ENCODE results near the gene UBE3B.

The UBE3B gene

GRCh38 chr12:109460538-109460937 is 16.9 kb upstream of the UBE3B start:
- peaks cover 30% of the 10 kb centered on the region for H3K79me2 ChIP-seq (ENCODE audit: control insufficient read depth, insufficient read depth, low read length, poor library complexity)
- no CpG with 5 or more reads among the region's 13 CpGs for WGBS (ENCODE audit: extremely low coverage, insufficient coverage, insufficient read length)

GRCh38 chr12:109461049-109461845 is 16.2 kb upstream of the UBE3B start:
- Histone ChIP-seq H2AK5ac (ENCODE audit: low read length) (peak overlapping the region; percentile 100), H3K27me3 (ENCODE audit: insufficient read depth, low read length) (no peaks in the 10 kb centered on the region), H2BK12ac (ENCODE audit: low read length) (peak overlapping the region; percentile 99), H3K79me2 (ENCODE audit: control insufficient read depth, insufficient read depth, low read length, poor library complexity) (peaks cover 35% of the 10 kb centered on the region), H3K9me3 (ENCODE audit: insufficient read depth, low read depth, low read length) (no peaks in the 10 kb centered on the region), H3K18ac (ENCODE audit: low read length) (peak overlapping the region; percentile 100), H3K27ac (ENCODE audit: low read depth, low read length) (peak overlapping the region; percentile 98), H4K8ac (ENCODE audit: low read depth, low read length) (peak overlapping the region; percentile 97), H3K4ac (ENCODE audit: low read depth, low read length) (peak overlapping the region; percentile 99), H3K79me1 (ENCODE audit: low read length) (peaks cover 46% of the 10 kb centered on the region), H3K9ac (ENCODE audit: low read length) (no peak overlapping the region), H2BK5ac (ENCODE audit: low read depth, low read length, poor library complexity) (peak overlapping the region; percentile 99), H4K12ac (ENCODE audit: low read depth, low read length) (peak overlapping the region; percentile 79), H3K14ac (ENCODE audit: low read length) (peak overlapping the region; percentile 99), H3K4me3 (ENCODE audit: low read depth, low read length) (no peak overlapping the region), H2AFZ (ENCODE audit: insufficient read depth, low read length, poor library complexity) (peak overlapping the region; percentile 91), H4K91ac (ENCODE audit: low read depth, low read length) (peak overlapping the region; percentile 100), H3K4me1 (ENCODE audit: control insufficient read depth in 1 of 2, insufficient read depth in 2 of 2, low read length in 2 of 2) (peaks cover 61 to 66% of the 10 kb centered on the region in 2 experiments), H3K4me2 (ENCODE audit: low read length) (peak overlapping the region; percentile 0), H3K36me3 (ENCODE audit: control insufficient read depth in 1 of 2, insufficient read depth in 2 of 2, low read length in 2 of 2) (peaks cover 35 to 42% of the 10 kb centered on the region in 2 experiments), H2BK120ac (ENCODE audit: insufficient read depth, low read length, poor library complexity) (peak overlapping the region; percentile 100), H3K23ac (ENCODE audit: low read length) (no peak overlapping the region)
- WGBS (ENCODE audit: extremely low coverage, insufficient coverage, insufficient read length): no CpG with 5 or more reads among the region's 8 CpGs
- no peak for DNase-seq

More at GRCh38 chr12:109460538-109460937, 16.9 kb upstream of the UBE3B start:
- peak overlapping the region; percentile 85 for H3K18ac ChIP-seq (ENCODE audit: low read length)
- peaks cover 58 to 66% of the 10 kb centered on the region in 2 experiments for H3K4me1 ChIP-seq (ENCODE audit: control insufficient read depth in 1 of 2, insufficient read depth in 2 of 2, low read length in 2 of 2)
- peak overlapping the region; percentile 96 for H2AK5ac ChIP-seq (ENCODE audit: low read length)
- peak overlapping the region; percentile 28 for H2BK12ac ChIP-seq (ENCODE audit: low read length)
- H2BK5ac ChIP-seq (ENCODE audit: low read depth, low read length, poor library complexity): peak overlapping the region; percentile 99
- peak overlapping the region; percentile 57 for H2AFZ ChIP-seq (ENCODE audit: insufficient read depth, low read length, poor library complexity)
- peak overlapping the region; percentile 93 for H4K91ac ChIP-seq (ENCODE audit: low read depth, low read length)
- H3K4me3 ChIP-seq (ENCODE audit: low read depth, low read length): no peak overlapping the region
- no peak overlapping the region for H3K4me2 ChIP-seq (ENCODE audit: low read length)
- no peaks in the 10 kb centered on the region for H3K27me3 ChIP-seq (ENCODE audit: insufficient read depth, low read length)
- no peak for DNase-seq
- H3K79me1 ChIP-seq (ENCODE audit: low read length): peaks cover 46% of the 10 kb centered on the region
- no peaks in the 10 kb centered on the region for H3K9me3 ChIP-seq (ENCODE audit: insufficient read depth, low read depth, low read length)
- peak overlapping the region; percentile 93 for H2BK120ac ChIP-seq (ENCODE audit: insufficient read depth, low read length, poor library complexity)
- H3K23ac ChIP-seq (ENCODE audit: low read length): no peak overlapping the region
- H3K27ac ChIP-seq (ENCODE audit: low read depth, low read length): peak overlapping the region; percentile 98
- peak overlapping the region; percentile 76 for H3K14ac ChIP-seq (ENCODE audit: low read length)
- H3K36me3 ChIP-seq (ENCODE audit: control insufficient read depth in 1 of 2, insufficient read depth in 2 of 2, low read length in 2 of 2): peaks cover 34 to 42% of the 10 kb centered on the region in 2 experiments
- peak overlapping the region; percentile 71 for H4K8ac ChIP-seq (ENCODE audit: low read depth, low read length)
- peak overlapping the region; percentile 4 for H4K12ac ChIP-seq (ENCODE audit: low read depth, low read length)
- H3K4ac ChIP-seq (ENCODE audit: low read depth, low read length): peak overlapping the region; percentile 90
- H3K9ac ChIP-seq (ENCODE audit: low read length): no peak overlapping the region

- Histone ChIP-seq H2BK5ac (ENCODE audit: low read depth, low read length, poor library complexity) (peak overlapping the region; percentile 99), H4K91ac (ENCODE audit: low read depth, low read length) (peak overlapping the region; percentile 100), H2AK5ac (ENCODE audit: low read length) (peak overlapping the region; percentile 100), H3K23ac (ENCODE audit: low read length) (no peak overlapping the region), H3K9me3 (ENCODE audit: insufficient read depth, low read depth, low read length) (no peaks in the 10 kb centered on the region), H4K12ac (ENCODE audit: low read depth, low read length) (peak overlapping the region; percentile 79), H2BK12ac (ENCODE audit: low read length) (peak overlapping the region; percentile 99), H3K36me3 (ENCODE audit: control insufficient read depth in 1 of 2, insufficient read depth in 2 of 2, low read length in 2 of 2) (peaks cover 39 to 41% of the 10 kb centered on the region in 2 experiments), H3K4me2 (ENCODE audit: low read length) (peak overlapping the region; percentile 51), H3K79me2 (ENCODE audit: control insufficient read depth, insufficient read depth, low read length, poor library complexity) (peaks cover 35% of the 10 kb centered on the region), H3K9ac (ENCODE audit: low read length) (peak overlapping the region; percentile 8), H4K8ac (ENCODE audit: low read depth, low read length) (peak overlapping the region; percentile 97), H3K4ac (ENCODE audit: low read depth, low read length) (peak overlapping the region; percentile 99), H3K4me3 (ENCODE audit: low read depth, low read length) (no peak overlapping the region), H3K79me1 (ENCODE audit: low read length) (peaks cover 50% of the 10 kb centered on the region), H2BK120ac (ENCODE audit: insufficient read depth, low read length, poor library complexity) (peak overlapping the region; percentile 100), H3K27me3 (ENCODE audit: insufficient read depth, low read length) (no peaks in the 10 kb centered on the region), H3K27ac (ENCODE audit: low read depth, low read length) (peak overlapping the region; percentile 98), H3K14ac (ENCODE audit: low read length) (peak overlapping the region; percentile 99), H3K4me1 (ENCODE audit: control insufficient read depth in 1 of 2, insufficient read depth in 2 of 2, low read length in 2 of 2) (peaks cover 65 to 71% of the 10 kb centered on the region in 2 experiments), H3K18ac (ENCODE audit: low read length) (peak overlapping the region; percentile 100), H2AFZ (ENCODE audit: insufficient read depth, low read length, poor library complexity) (peak overlapping the region; percentile 91)
- no CpG with 5 or more reads among the region's 13 CpGs for WGBS (ENCODE audit: extremely low coverage, insufficient coverage, insufficient read length)
- peak in 1 of 2 donors; percentile 32 for DNase-seq
These were observed 15.3 kb upstream of the UBE3B start for GRCh38 chr12:109461846-109462756.

All from trophoblast cell (in vitro differentiated cells and primary cell).